Measurements from ENCODE around the gene ARHGAP15.

- TF ChIP-seq CTCF (IDR thresholded peaks at IDR 0.05): no peak
- no peak for TF ChIP-seq POLR2A (IDR thresholded peaks at IDR 0.05)
Measured at GRCh38 chr2:143230506-143231253, 101.5 kb downstream of the ARHGAP15 start.

Measured in adrenal gland (tissue), 5 donors.